Measurements from ENCODE around the gene MOCOS.
"Not testable (repeated sequence)": the region's sequence is repeated elsewhere in the genome, so short reads cannot be mapped to it uniquely, and the experiment has no call there.

MOCOS gene, protein sequence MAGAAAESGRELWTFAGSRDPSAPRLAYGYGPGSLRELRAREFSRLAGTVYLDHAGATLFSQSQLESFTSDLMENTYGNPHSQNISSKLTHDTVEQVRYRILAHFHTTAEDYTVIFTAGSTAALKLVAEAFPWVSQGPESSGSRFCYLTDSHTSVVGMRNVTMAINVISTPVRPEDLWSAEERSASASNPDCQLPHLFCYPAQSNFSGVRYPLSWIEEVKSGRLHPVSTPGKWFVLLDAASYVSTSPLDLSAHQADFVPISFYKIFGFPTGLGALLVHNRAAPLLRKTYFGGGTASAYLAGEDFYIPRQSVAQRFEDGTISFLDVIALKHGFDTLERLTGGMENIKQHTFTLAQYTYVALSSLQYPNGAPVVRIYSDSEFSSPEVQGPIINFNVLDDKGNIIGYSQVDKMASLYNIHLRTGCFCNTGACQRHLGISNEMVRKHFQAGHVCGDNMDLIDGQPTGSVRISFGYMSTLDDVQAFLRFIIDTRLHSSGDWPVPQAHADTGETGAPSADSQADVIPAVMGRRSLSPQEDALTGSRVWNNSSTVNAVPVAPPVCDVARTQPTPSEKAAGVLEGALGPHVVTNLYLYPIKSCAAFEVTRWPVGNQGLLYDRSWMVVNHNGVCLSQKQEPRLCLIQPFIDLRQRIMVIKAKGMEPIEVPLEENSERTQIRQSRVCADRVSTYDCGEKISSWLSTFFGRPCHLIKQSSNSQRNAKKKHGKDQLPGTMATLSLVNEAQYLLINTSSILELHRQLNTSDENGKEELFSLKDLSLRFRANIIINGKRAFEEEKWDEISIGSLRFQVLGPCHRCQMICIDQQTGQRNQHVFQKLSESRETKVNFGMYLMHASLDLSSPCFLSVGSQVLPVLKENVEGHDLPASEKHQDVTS

DNA sequence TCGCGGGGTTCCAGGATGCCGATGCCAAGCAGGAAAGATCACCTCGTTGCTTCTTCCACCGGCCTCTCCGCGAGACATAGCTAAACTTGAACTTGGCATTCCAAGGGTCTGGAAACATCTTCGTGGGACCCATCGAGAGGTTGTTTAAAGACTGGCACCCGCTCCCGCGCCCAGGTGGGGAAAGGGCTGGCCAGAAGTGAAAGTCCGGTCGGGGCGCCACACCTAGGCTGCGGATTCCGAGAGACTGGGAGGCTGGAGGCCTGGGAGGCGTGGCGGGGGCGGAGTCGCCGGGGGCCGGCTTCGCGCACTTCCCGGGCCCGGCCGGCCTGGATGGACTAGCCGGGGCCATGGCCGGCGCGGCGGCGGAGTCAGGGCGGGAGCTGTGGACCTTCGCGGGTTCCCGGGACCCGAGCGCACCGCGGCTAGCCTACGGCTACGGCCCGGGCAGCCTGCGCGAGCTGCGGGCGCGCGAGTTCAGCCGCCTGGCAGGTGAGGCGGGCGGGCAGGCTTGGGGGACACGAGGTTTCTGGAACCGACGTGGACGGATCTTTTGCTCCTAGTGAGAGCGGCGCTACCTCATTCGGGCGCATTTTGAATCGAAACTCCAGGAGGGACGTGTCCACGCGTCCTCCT is at the start of gene MOCOS:
TSS of gene MOCOS (plus strand) at position 305 of the 633 bp plus-strand sequence. CDS start at position 348, 43 bp downstream.
- peak; percentile 82 for DNase-seq

DNA sequence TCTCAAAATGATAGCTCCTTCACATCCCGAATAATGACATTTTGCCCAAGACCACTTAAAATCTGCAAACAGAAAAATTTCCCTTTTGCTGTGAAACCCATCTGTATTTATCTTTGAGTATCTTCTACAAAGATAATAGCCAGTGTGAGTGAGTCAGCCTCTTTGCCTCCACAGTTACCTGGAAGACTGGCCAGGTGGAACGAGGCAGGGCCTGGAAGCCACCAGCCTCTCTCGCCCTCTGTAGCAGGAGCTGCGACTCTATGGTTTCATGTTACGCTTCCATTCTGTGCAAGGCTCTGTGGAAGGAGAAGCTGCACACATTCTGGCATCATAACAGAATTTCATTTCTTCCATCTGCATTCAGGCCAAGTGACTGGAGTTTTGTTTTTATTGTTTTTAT is 48.1 kb upstream of the MOCOS start:
- no peak for DNase-seq

- no peak for DNase-seq
These were observed 45.7 kb upstream of the MOCOS start for GRCh38 chr18:36141576-36141975.

- no peak for DNase-seq
These were observed 44.5 kb upstream of the MOCOS start for GRCh38 chr18:36142751-36143150.

- no peak for DNase-seq
These were observed 43.9 kb upstream of the MOCOS start for GRCh38 chr18:36143391-36143790.

DNA sequence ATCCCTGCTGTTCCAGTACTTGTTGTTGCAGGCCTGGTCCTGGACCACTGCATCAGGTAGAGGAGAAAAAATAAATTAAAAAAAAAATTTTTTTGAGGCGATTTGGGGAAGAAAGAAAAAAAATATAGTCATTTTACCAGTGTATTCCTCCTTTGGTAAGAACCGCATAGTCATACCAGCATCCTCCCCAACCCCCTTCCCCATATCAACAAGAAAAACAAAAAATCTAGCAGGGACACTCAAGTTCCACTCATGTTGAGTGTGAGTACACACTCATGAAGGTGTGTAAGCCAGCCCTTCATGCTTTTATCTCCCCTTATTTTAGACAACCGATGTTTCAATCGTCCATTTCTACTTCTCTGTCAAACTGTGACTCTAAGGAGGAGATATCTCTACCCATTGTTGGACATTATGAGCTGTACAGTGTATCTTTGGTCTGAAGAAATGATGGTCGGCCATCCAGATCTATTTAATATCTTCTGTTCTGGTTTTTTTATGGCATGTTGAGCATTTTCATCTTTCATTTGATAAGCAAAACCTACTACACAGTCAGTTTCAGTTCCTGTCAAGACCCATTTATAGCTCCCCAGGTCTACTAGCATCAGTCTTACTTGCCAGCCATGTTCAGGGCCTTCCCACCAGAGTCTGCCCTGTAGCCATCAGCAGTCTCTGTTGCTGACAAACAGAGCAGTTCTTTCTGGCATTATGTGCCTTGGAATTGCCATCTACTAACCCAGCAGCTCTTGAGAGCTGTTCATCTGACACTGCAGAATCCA is 37.6 kb upstream of the MOCOS start:
- no peak for DNase-seq

DNA sequence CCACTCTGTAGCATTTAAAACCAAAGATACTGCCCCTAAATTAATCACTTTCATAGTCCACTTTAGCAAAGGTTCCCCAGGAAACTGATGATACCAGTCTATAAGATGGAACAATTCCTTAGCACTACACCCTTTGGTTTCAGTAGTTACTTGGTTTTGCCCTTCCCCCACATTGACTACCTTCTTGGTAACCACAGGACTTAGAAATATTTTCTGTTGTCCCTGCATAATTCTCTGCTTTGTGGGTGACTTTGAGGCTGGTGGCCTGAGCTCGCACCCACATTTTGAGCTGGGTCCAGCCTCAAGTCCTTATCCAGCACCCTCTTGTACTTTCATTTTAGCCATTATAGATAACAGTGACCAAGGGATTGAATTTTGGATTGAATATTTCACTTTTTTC is 34.5 kb upstream of the MOCOS start:
- DNase-seq: no peak

DNA sequence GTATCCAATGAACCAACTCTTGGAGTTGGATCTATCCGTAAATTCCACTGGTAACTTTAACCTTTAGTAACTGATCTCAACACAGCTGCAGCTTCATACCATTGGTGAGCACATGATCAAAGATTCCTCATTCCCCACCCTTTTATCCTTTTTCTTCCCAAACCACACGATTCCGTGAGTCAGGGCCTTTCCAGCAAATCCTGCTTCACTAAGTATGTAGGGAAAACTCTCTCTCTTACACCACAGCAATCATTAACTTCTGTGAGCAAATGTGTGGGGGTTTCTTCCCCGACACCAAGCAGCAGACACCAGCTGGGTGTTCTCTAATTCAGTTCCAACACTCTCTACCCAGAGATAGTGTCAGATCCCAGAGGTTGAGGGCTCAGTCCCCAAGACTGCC is 34.1 kb upstream of the MOCOS start:
- DNase-seq: no peak

DNA sequence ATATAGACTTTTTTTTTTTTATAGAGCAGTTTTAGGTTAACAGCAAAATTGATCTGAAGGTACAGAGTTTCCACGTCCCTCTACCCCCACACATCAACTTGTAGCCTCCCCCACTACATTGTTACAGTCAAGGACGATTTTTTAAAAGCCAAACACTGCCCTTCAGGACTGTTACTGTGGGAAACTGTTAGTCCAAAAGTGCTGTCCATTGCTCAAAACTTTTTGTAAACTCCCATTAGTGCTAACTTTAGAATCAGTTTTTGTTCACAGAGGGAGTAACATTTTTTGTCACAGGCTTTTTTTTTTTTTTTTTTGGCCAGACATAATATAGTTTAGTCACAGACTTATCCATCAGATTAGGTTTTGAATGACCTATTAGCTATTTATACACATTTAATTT is 33.5 kb upstream of the MOCOS start:
- no peak for DNase-seq

DNA sequence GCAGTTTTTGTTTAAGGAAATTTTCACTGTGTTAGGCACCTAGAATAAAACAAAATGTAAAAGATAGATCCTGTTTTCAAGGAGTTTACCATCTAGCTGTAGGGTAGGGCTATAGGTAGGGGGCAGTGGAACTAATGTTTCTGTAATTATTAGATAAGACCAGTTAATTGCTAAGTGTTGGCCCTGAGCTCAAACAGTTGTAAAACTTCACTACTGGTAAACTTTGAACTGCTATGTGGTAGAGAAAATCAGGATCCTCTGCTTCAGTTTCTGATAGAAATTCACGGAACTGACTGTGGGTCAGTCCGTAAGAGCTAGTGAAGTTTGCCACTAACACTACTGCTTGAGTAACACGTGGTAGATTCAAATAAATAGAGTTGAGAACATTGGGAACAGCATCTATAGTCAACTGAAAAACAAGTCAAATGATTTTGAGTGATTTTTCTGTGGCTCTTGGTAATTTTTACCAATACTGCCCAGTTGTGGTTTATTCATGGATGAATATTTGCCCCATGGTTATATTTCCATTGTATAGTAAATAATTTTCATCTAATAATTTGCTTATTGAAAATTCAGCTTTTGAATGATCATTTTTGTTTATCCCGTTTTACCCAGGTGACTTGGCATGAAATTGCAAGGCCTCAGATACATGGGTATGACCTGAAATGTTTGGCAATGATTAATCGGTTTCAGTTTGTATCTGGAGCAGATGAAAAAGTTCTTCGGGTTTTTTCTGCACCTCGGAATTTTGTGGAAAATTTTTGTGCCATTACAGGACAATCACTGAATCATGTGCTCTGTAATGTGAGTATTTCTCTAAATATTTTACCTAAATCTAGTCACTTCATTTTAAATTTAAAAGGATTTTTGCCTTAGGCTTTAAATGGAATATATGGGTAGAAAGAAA is 31.2 kb upstream of the MOCOS start:
- DNase-seq: no peak

- no peak for DNase-seq
These were observed 29.9 kb upstream of the MOCOS start for GRCh38 chr18:36157441-36157840.

- DNase-seq: no peak
These were observed 28.9 kb upstream of the MOCOS start for GRCh38 chr18:36158266-36158867.

DNA sequence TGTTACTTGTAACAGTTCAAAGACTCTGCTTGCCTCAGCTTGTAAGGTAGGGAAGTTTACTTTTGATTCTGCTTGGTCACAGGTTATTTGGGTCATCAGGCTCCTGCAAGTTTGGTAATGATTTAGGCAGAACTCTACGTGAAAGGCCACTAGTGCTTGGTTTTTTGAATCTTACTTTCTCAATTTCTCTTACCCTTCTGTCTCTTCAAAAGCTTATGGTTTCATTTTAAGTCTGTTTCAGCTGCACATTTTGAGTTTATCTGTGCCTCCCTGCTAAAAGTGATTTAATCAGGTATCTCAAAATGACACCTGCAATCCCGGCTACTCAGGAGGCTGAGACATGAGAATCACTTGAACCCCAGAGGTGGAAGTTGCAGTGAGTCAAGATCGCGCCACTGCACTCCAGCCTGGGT is 26.3 kb upstream of the MOCOS start:
- no peak for DNase-seq

DNA sequence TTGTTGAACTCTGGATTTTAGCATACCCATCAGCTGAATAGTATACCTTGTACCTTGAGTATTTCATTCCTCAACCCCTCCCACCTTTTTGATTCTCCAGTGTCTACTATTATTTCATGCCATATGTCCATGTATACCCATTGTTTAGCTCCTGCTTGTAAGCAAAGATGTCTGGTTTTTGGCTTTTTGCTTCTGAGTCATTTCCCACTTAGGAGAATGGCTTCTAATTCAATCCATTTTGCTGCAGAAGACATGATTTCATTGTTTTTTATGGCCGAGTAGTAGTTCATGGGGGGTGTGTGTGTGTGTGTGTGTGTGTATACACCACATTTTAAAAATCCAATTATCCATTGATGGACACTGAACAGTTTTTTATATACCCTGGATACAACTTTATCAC is 24.3 kb upstream of the MOCOS start:
- no peak for DNase-seq

DNA sequence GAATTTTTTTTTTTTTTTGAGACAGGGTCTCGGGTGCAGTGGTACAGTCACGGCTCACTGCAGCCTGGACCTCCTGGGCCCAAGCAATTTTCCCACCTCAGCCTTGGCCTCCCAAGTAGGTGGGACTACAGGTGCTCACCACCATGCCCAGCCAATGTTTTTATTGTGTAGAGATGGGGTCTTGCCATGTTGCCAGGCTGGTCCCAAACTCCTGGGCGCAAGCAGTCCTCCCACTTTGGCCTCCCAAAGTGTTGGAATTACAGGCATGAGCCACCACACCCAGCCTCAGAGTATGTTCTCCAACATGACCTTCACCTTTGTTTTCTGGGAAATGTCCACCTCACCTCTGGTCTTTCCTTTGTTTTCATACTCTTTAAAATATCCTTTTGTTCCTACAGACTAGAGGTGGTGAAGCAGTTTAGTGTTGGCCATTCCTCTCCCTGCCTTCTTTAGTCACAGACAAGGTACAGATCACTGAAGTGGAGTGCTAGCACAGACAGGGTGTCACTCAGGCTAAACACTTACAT is 19.5 kb upstream of the MOCOS start:
- no peak for DNase-seq

DNA sequence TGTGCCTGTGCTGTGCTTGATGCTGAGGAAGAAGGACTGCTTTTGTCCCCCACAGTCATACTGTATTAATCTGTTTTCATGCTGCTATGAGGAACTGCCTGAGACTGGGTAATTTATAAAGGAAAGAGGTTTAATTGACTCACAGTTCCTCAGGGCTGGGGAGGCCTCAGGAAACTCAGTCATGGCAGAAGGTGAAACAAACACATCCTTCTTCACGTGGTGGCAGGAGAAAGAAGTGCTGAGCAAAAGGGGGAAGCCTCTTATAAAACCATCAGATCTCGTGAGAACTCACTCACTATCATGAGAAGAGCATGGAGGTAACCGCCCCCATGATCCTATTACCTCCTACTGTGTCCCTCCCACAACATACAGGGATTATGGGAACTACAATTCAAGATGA is 19.0 kb upstream of the MOCOS start:
- not testable (repeated sequence) for DNase-seq

DNA sequence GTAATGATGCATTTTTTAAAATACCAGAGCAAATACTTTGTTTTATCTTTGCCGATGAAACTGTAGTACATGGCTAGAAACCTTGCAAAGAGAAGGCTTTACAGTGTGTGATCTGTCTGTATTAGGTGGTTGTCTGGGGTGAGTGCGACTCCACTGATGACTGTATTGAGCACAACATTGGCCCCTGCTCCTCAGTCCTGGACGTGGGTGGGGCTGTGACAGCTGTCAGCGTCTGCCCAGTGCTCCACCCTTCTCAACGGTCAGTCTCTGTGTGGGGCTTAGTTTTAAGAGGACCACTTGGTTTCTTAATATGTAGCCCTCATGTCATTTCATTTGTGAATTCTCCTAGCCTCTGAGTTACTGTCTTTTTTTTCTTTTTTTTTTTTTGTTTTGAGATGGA is 17.4 kb upstream of the MOCOS start:
- DNase-seq: no peak

GRCh38 chr18:36175481-36175880 is 11.8 kb upstream of the MOCOS start:
- DNase-seq: no peak

- no peak for DNase-seq
These were observed 11.1 kb upstream of the MOCOS start for GRCh38 chr18:36176177-36176584.

DNA sequence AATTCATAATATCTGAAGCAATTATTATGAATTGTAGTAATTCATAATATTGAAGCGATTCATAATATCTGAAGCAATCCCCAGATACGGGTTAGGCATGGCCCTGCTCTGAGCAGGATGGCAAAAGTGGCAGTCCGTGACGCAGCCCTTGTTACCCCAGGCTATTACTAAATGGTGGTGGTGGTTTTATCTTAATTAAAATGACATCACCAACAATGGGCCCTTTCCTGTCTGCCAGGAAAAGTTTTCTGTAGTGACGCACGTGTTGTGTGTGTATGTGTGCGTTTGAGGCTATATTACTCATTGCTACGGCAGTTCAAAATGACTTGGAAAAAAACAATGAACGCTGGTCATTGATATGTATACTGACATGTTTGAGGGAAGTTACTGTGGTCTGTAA is 10.6 kb upstream of the MOCOS start:
- DNase-seq: no peak

DNA sequence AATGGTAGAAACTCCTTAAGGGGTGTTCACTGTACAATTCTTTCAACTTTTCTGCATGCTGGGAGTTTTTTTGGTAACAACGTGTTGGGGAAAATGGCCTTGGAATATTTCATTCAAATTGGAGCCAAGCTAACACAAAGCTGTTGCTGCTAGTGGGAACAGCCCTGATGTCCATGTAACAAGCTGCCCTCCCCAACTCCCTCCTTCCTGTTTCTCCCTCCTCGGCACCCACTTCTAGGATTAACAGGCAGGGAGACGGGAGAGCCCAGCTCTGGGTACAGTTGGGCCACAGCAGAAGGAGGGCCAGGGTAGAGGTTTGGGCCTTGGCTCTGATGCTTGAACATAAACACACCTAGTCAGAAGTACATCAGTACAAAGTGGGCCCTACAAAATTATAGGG is 9.4 kb upstream of the MOCOS start:
- no peak for DNase-seq
